ENCODE results near the gene PDHA1. TPM values are rescaled to one million over a fixed set of nuclear protein-coding genes. Genes with fewer than 3 reads are reported as not detected.

The PDHA1 gene
- total and polyA plus RNA-seq, 2 of the 4 experiments (the other 2 are of a cell fraction), result 53.9 to 141 TPM

Small RNA genes lying within 50 kb of the gene (microRNA-seq; reads per million reads assigned to microRNA genes)
- gene RF00019 (ENCODE audit: insufficient read depth, insufficient read length), result not detected

Small RNA genes lying within 50 kb of the gene (small RNA-seq; reads per million reads assigned to genes)
- gene RF00019, result 0 reads per million in 5 experiments

Other genes with a start within 250 kb of the PDHA1 start
- gene ADGRG2, start 221.5 kb upstream of the PDHA1 start, total RNA-seq (2012; rRNA removed), result under 0.01 TPM in 2 replicates
- 0.06 and 0.07 TPM in 2 replicates for gene ADGRG2, start 221.5 kb upstream of the PDHA1 start, polyA plus RNA-seq (2012; rRNA removed)
- gene MAP3K15, start 171.6 kb downstream of the PDHA1 start, total RNA-seq (2012; rRNA removed), result under 0.01 TPM in 2 replicates
- gene MAP3K15, start 171.6 kb downstream of the PDHA1 start, polyA plus RNA-seq (2012; rRNA removed), result 0.10 and 0.13 TPM in 2 replicates

Data from IMR-90 (cell line).